ENCODE results near the gene TTC22.

DNA sequence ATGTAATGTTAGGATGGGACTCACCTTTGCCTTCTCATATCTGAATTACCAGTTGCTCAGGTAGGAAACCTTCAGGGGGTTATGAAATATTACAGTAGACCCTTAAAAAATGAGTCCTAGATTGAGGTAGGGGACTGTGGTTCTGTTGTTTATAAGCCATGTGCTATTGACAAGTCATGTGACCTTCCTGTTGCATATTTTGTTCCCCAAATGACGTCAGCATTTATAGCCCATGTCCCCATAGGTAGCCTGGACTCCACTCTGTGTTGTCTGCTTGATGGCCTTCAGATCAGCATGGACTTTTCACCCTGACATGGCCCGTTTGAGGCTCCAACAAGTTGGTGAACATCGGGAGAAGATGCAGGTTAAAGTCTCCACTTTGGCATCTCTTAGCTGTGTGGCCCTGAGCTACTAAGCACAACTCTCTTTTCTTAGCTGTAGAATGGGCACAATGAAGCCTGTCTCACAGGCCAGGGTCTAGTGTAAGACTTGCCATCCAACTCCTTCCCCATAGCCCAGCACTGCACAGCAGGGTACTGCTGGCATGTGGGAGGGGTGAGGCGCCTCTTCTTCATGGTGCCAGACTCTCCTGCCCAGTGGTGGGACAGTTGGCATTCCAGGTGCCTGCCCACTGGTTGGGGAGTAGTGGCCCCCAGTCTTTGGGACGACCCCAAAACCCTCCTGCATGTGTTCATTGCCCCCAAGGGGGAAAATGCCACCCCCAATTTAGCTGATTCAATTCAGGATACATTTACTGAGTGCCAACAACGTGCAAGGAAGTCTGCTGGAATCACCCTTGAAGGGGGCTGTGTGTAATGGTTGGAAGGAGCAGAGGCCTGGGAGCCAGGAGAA lies 36.1 kb upstream of the TTC22 start:
- TF ChIP-seq, protein P1, sequence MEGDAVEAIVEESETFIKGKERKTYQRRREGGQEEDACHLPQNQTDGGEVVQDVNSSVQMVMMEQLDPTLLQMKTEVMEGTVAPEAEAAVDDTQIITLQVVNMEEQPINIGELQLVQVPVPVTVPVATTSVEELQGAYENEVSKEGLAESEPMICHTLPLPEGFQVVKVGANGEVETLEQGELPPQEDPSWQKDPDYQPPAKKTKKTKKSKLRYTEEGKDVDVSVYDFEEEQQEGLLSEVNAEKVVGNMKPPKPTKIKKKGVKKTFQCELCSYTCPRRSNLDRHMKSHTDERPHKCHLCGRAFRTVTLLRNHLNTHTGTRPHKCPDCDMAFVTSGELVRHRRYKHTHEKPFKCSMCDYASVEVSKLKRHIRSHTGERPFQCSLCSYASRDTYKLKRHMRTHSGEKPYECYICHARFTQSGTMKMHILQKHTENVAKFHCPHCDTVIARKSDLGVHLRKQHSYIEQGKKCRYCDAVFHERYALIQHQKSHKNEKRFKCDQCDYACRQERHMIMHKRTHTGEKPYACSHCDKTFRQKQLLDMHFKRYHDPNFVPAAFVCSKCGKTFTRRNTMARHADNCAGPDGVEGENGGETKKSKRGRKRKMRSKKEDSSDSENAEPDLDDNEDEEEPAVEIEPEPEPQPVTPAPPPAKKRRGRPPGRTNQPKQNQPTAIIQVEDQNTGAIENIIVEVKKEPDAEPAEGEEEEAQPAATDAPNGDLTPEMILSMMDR (IDR thresholded peaks at IDR 0.05): no peak
- TF ChIP-seq ZFX (IDR thresholded peaks at IDR 0.05; ENCODE audit: borderline replicate concordance): no peak
